GM06990 (cell line): Measurements from ENCODE around the gene TMEM11.

Source experiments
- DNase-seq: peaks from one replicate; pipeline ENCODE4 v3.0.0-alpha.2; 2011; ENCODE audit not compliant: insufficient read length; ENCODE audit errors: extremely low read depth
- H3K27me3 ChIP-seq: replicated peaks from 2 replicates; pipeline ENCODE4 v1.6.0; 2011; ENCODE audit warnings: low read length; ENCODE audit not compliant: control insufficient read depth, insufficient read depth
- H3K36me3 ChIP-seq: 2 replicates; pipeline ENCODE4 v1.5.1; 2011; ENCODE audit warnings: low read length; ENCODE audit not compliant: control insufficient read depth, insufficient read depth
- H3K4me3 ChIP-seq: replicated peaks from 2 replicates; pipeline ENCODE4 v1.5.1; 2011; ENCODE audit warnings: low read depth, mild to moderate bottlenecking, control low read depth, low read length
- TF ChIP-seq, protein P1 (sequence below): IDR thresholded peaks from 2 replicates; pipeline ENCODE4 v1.5.1; 2011; ENCODE audit warnings: low read length, control low read depth, mild to moderate bottlenecking, inconsistent platforms; ENCODE audit not compliant: insufficient read depth, poor library complexity, severe bottlenecking

The TMEM11 gene

DNA sequence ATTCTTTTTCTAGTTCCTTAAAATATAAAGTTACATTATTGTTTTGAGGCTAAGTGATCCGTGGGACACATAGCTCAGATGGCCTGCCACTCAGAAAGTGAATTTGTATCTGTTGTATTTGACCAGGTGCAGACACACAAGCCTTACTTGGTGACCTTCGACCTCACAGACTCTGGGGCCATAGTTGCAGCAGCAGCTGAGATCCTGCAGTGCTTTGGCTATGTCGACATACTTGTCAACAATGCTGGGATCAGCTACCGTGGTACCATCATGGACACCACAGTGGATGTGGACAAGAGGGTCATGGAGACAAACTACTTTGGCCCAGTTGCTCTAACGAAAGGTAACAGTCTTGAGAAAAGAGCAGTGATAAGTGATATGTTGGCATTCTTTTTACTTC is 30.5 kb downstream of the TMEM11 start:
- peaks cover 6% of the 10 kb centered on the region for H3K36me3 ChIP-seq
- TF ChIP-seq, protein P1, sequence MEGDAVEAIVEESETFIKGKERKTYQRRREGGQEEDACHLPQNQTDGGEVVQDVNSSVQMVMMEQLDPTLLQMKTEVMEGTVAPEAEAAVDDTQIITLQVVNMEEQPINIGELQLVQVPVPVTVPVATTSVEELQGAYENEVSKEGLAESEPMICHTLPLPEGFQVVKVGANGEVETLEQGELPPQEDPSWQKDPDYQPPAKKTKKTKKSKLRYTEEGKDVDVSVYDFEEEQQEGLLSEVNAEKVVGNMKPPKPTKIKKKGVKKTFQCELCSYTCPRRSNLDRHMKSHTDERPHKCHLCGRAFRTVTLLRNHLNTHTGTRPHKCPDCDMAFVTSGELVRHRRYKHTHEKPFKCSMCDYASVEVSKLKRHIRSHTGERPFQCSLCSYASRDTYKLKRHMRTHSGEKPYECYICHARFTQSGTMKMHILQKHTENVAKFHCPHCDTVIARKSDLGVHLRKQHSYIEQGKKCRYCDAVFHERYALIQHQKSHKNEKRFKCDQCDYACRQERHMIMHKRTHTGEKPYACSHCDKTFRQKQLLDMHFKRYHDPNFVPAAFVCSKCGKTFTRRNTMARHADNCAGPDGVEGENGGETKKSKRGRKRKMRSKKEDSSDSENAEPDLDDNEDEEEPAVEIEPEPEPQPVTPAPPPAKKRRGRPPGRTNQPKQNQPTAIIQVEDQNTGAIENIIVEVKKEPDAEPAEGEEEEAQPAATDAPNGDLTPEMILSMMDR: no peak
- no peak for DNase-seq
- no peak overlapping the region for H3K4me3 ChIP-seq
- no peaks in the 10 kb centered on the region for H3K27me3 ChIP-seq

DNA sequence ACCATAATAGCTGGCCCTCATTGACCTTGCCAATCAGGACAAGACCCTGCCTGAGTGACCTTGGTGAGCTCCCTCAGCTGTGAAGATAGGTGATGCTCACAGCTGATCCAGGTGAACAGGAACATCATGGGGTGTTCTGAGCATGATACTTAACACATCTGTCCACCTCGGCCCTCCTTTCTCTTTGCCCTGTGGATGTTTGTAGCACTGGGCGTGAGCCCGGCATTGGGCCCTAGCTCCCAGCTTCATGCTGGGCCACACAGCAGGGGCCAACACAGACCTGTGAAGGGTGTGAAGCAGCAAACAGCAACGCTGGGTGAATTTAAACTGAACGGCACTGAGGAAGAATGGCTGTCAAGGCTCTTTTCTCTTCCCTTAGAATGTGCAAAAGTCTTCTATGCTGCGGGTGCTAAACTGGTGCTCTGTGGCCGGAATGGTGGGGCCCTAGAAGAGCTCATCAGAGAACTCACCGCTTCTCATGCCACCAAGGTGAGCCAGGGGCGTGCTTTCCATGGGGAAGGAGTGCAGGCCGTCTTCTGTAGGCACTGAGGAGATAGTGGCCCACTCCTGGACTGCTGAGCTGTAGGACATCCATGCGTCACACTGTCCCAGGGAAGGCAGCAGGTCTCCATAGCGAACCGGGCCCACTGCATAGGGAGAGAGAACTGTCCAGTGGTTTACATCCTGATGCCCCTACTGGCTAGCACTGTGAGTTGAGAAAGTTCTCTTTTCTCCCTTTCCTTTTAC is 35.9 kb downstream of the TMEM11 start:
- H3K4me3 ChIP-seq: no peak overlapping the region
- TF ChIP-seq, protein P1: no peak
- peaks cover 1% of the 10 kb centered on the region for H3K36me3 ChIP-seq
- H3K27me3 ChIP-seq: no peaks in the 10 kb centered on the region
- DNase-seq: no peak

DNA sequence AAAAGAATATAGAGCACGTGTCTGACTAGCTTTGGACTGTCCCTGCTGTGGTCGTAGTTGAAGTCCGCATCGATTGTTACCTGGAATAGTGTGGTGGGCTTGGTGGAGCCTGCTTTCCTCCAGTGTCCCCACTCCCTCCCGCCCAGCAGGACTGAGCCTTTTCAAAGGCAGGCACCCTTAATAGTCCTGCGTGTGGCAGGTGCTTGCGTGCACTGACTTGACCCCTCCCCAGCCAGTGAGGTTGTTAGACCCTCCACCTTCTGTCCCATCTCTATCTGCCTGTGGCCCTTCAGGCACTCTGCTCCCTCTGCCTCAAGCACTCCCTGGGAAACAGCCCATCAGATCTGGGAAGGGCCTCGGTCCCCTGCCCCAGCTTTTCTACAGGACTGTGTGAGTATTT is 36.6 kb downstream of the TMEM11 start:
- H3K4me3 ChIP-seq: no peak overlapping the region
- no peak for DNase-seq
- no peaks in the 10 kb centered on the region for H3K27me3 ChIP-seq
- TF ChIP-seq, protein P1: no peak
- peaks cover 1% of the 10 kb centered on the region for H3K36me3 ChIP-seq

DNA sequence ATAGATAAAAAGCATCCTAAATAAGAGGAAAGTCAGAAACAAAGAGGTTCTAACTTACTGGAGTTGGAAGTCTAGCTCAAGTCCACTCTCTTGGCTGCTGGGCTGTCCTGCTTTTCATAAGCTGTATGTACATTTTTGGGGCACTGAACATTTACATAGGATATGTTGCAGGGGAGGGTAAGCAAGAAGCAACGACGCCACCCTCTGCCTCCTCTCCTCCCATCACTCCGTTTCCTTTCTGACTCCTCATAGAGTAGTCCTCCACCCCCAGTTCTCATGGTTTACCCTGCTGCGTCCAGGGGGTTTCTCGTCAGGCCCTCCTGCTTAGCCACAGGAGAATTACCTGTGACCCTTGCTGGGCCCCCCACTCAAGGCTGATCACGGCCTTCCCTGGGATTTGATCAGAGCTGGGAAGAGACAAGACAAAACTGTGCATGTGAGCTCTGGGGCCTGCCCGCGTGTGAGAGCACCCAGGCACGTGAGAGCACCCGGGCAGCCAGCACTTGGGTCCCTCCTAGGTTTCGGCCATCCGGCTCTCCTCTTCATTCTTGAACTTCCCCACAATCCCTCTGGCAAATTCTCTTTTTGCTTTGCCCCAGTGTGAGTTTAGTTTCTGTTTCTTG is 37.1 kb downstream of the TMEM11 start:
- DNase-seq: no peak
- Histone ChIP-seq H3K27me3 (no peaks in the 10 kb centered on the region), H3K4me3 (no peak overlapping the region), H3K36me3 (peaks cover 3% of the 10 kb centered on the region)
- TF ChIP-seq, protein P1: no peak

DNA sequence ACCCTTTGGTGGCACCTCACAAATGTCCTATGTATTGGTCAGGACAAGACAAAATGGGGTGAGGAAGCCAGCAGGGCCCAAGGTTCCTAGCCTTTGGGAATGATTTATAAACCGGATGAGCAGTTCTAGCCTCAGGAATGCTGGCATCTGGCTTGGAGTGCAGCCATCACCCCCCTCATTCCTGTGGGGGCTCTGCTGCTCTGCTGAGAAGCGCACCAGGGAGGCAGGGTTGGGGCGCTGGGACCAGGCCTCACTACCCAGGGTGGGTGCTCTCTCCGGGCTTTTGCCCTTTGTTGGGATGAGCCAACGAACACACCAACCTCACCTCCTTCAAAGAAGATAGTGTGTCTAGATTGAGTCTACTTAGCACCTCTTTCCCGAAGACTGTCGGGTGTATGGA is 39.2 kb downstream of the TMEM11 start:
- H3K36me3 ChIP-seq: peaks cover 3% of the 10 kb centered on the region
- no peaks in the 10 kb centered on the region for H3K27me3 ChIP-seq
- TF ChIP-seq, protein P1: no peak
- H3K4me3 ChIP-seq: no peak overlapping the region
- DNase-seq: no peak
